Vagina (tissue), 2 donors: ENCODE data around the gene AZIN2. TPM values are rescaled to one million over a fixed set of nuclear protein-coding genes. Genes with fewer than 3 reads are reported as not detected.

Experiments used
- DNase-seq, 2 donors: peaks; one replicate each; pipeline ENCODE4 v3.0.0-alpha.2; 2017; ENCODE audit errors: extremely low spot score in 2 of 2
- H3K27ac ChIP-seq: fragments of 200-600 bp; sonication (generic); one replicate; pipeline ENCODE4 v1.5.1; 2019
- H3K27me3 ChIP-seq: fragments of 200-600 bp; sonication (generic); one replicate; pipeline ENCODE4 v1.5.1; 2019
- H3K36me3 ChIP-seq, 2 donors: fragments of 200-600 bp; sonication (generic); one replicate each; pipeline ENCODE4 v1.5.1; 2017 to 2019
- H3K4me1 ChIP-seq: fragments of 200-600 bp; sonication (generic); one replicate; pipeline ENCODE4 v1.5.1; 2019
- H3K4me3 ChIP-seq, 2 donors: fragments of 200-600 bp; sonication (generic); 1 replicate in 1 of 2; 2 replicates in 1 of 2; pipeline ENCODE4 v1.5.1; 2016 to 2019
- H3K9me3 ChIP-seq: fragments of 200-600 bp; sonication (generic); one replicate; pipeline ENCODE4 v1.5.1; 2019
- POLR2A ChIP-seq, 2 donors: fragments of 450-650 bp; IDR thresholded peaks; one replicate each; pipeline ENCODE4 v1.6.1; 2017; ENCODE audit warnings: antibody characterized with exemption in 2 of 2, mild to moderate bottlenecking in 2 of 2, moderate library complexity in 2 of 2
- POLR2AphosphoS5 ChIP-seq, 2 donors: sonication (generic); formaldehyde crosslinking; IDR thresholded peaks; one replicate each; pipeline ENCODE4 v1.9.0; 2017; ENCODE audit warnings: antibody characterized with exemption in 2 of 2, mild to moderate bottlenecking in 2 of 2, low read depth in 1 of 2; ENCODE audit not compliant: insufficient read depth in 1 of 2
- intact Hi-C: fragments of 100-400 bp; cut with DNase I; formaldehyde crosslinking; loops from one replicate; pipeline ENCODE4 v1.15.1; 2023
- total RNA-seq: library from RNA; depleted of rRNA; stranded (reverse); fragments of >200 nt; gene quantifications from one replicate; pipeline ENCODE4 v1.2.3, GENCODE V29; 2016
- TF ChIP-seq, protein P1 (sequence below), 3 experiments: fragments of 450-650 bp in 2 of 3; fragments of 200-600 bp in 1 of 3; sonication (generic) in 1 of 3; IDR thresholded peaks; one replicate each; pipeline ENCODE4 v1.5.1; 2017 to 2019; ENCODE audit warnings: antibody characterized with exemption in 3 of 3, mild to moderate bottlenecking in 2 of 3, moderate library complexity in 2 of 3

The AZIN2 gene
- total RNA-seq, 1 donor from 2014 or later = 7.9 TPM

GRCh38 chr1:33092438-33092837 is 11.5 kb downstream of the AZIN2 start:
- no peak for DNase-seq
- Histone ChIP-seq H3K36me3 (no peaks in the 10 kb centered on the region), H3K4me1 (no peaks in the 10 kb centered on the region), H3K27me3 (no peaks in the 10 kb centered on the region), H3K9me3 (no peaks in the 10 kb centered on the region), H3K27ac (no peak overlapping the region), H3K4me3 (no peak overlapping the region)
- TF ChIP-seq, protein P1, sequence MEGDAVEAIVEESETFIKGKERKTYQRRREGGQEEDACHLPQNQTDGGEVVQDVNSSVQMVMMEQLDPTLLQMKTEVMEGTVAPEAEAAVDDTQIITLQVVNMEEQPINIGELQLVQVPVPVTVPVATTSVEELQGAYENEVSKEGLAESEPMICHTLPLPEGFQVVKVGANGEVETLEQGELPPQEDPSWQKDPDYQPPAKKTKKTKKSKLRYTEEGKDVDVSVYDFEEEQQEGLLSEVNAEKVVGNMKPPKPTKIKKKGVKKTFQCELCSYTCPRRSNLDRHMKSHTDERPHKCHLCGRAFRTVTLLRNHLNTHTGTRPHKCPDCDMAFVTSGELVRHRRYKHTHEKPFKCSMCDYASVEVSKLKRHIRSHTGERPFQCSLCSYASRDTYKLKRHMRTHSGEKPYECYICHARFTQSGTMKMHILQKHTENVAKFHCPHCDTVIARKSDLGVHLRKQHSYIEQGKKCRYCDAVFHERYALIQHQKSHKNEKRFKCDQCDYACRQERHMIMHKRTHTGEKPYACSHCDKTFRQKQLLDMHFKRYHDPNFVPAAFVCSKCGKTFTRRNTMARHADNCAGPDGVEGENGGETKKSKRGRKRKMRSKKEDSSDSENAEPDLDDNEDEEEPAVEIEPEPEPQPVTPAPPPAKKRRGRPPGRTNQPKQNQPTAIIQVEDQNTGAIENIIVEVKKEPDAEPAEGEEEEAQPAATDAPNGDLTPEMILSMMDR (IDR thresholded peaks at IDR 0.05) = no peak
- TF ChIP-seq POLR2A (IDR thresholded peaks at IDR 0.05) = no peak
- no peak for TF ChIP-seq POLR2AphosphoS5 (IDR thresholded peaks at IDR 0.05; ENCODE audit: insufficient read depth in 1 of 2, low read depth in 1 of 2)
- intact Hi-C loops = no loop called here

- intact Hi-C loops = no loop called here
- H3K4me1 ChIP-seq = no peaks in the 10 kb centered on the region
- no peak for DNase-seq
- H3K9me3 ChIP-seq = no peaks in the 10 kb centered on the region
- TF ChIP-seq POLR2A (IDR thresholded peaks at IDR 0.05) (no peak), POLR2AphosphoS5 (IDR thresholded peaks at IDR 0.05; ENCODE audit: insufficient read depth in 1 of 2, low read depth in 1 of 2) (no peak)
- TF ChIP-seq, protein P1 (IDR thresholded peaks at IDR 0.05) = no peak
- no peaks in the 10 kb centered on the region for H3K27me3 ChIP-seq
- H3K4me3 ChIP-seq = no peak overlapping the region
- H3K27ac ChIP-seq = no peak overlapping the region
- no peaks in the 10 kb centered on the region for H3K36me3 ChIP-seq
Observed at GRCh38 chr1:33093004-33093403, 12.1 kb downstream of the AZIN2 start.

- H3K9me3 ChIP-seq = no peaks in the 10 kb centered on the region
- H3K27ac ChIP-seq = no peak overlapping the region
- H3K36me3 ChIP-seq = no peaks in the 10 kb centered on the region
- no peak overlapping the region for H3K4me3 ChIP-seq
- no peaks in the 10 kb centered on the region for H3K4me1 ChIP-seq
- intact Hi-C loops = no loop called here
- H3K27me3 ChIP-seq = no peaks in the 10 kb centered on the region
- no peak for DNase-seq
- no peak for TF ChIP-seq POLR2AphosphoS5 (IDR thresholded peaks at IDR 0.05; ENCODE audit: insufficient read depth in 1 of 2, low read depth in 1 of 2)
- TF ChIP-seq, protein P1 (IDR thresholded peaks at IDR 0.05) = no peak
- no peak for TF ChIP-seq POLR2A (IDR thresholded peaks at IDR 0.05)
Observed at GRCh38 chr1:33094486-33094885, 13.5 kb downstream of the AZIN2 start.

DNA sequence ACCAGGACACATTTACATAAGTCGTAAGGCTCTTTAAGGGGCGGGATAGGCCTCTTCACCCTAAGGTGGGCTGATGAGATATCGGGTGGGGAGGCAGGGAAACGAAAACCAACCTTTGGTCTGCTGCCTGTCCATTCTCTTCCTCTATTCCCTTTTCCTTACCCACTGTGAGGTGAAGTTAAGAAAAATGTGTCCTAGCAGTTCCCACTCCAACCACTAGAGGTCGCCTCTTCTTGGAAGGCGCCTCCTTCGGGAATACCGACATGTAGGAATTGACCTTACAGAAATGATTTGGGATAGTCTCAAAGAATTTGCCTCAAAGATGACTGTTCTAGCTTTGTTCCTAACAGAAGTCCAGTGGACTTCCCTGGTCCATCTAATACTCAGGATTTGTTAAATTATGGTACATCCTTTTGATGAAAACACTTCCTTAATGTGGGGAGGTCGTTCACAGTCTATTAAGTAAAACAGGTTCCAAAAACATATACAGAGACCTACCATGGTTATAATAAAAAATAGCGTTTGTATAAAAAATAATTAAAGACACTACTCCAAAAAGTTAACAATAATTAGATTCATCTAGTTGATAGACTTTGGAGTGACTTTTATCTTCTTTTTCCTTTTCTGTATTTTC is 14.1 kb downstream of the AZIN2 start:
- DNase-seq = no peak
- Histone ChIP-seq H3K4me1 (no peaks in the 10 kb centered on the region), H3K9me3 (no peaks in the 10 kb centered on the region), H3K36me3 (no peaks in the 10 kb centered on the region), H3K4me3 (no peak overlapping the region), H3K27me3 (no peaks in the 10 kb centered on the region), H3K27ac (no peak overlapping the region)
- intact Hi-C loops = no loop called here
- TF ChIP-seq POLR2AphosphoS5 (IDR thresholded peaks at IDR 0.05; ENCODE audit: insufficient read depth in 1 of 2, low read depth in 1 of 2) = no peak
- TF ChIP-seq, protein P1 (IDR thresholded peaks at IDR 0.05) = peak; percentile 79 to 91 (median 89)

GRCh38 chr1:33096363-33097005 is 15.5 kb downstream of the AZIN2 start:
- Histone ChIP-seq H3K27ac (no peak overlapping the region), H3K27me3 (no peaks in the 10 kb centered on the region), H3K4me3 (no peak overlapping the region), H3K9me3 (no peaks in the 10 kb centered on the region), H3K36me3 (no peaks in the 10 kb centered on the region), H3K4me1 (no peaks in the 10 kb centered on the region)
- intact Hi-C loops = no loop called here
- TF ChIP-seq, protein P1 (IDR thresholded peaks at IDR 0.05) = no peak
- TF ChIP-seq POLR2A (IDR thresholded peaks at IDR 0.05) = no peak
- no peak for TF ChIP-seq POLR2AphosphoS5 (IDR thresholded peaks at IDR 0.05; ENCODE audit: insufficient read depth in 1 of 2, low read depth in 1 of 2)
- no peak for DNase-seq
